Measurements from ENCODE around the gene GALK1.

Gene GALK1

DNA sequence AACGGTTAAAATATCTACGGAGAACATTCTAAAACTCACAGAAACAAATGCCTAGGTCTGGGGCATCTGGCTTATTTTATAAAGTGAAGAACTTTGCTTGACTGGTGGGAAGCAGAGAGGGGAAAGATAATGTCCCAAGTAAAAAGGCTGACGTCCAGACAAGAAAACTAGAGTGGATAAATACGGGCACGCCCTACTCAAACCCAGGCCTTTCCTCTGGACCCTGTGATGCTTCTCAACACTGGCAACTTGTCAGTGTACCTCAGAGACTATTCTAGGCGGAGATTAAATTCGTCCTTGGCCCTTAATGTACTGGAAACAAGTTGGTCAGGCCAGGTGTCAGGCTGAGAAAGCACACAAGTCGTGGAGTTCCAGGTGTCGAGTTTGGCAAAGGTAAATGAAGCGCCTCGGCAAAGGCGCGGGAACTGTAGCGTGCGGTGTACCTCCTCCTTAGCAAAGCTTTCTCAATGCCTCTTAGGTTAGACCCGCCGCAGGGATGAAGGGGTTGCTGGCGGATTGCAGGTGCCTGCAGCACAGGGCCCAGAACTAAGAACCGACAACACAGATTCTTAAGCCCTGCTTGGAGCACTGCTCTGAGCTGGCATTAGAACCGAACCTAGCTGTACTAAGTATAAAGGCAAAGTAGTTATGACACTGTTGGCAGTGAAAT is 18.9 kb upstream of the GALK1 start:
- Histone ChIP-seq H3K4me1 (ENCODE audit: control insufficient read depth, low read length) (peaks cover 62% of the 10 kb centered on the region), H3K79me2 (ENCODE audit: control insufficient read depth, low read length) (peaks cover 57% of the 10 kb centered on the region), H3F3A (ENCODE audit: control insufficient read depth, insufficient read depth) (peaks cover 23% of the 10 kb centered on the region), H3K4me2 (ENCODE audit: low read length) (peak overlapping the region; percentile 95), H3K4me3 (ENCODE audit: low read length) (peak overlapping the region; percentile 95), H3K9me3 (ENCODE audit: control insufficient read depth, insufficient read depth, low read length) (no peaks in the 10 kb centered on the region), H4K20me1 (ENCODE audit: control insufficient read depth, insufficient read depth, low read depth, low read length) (peaks cover 3% of the 10 kb centered on the region), H3K27me3 (ENCODE audit: control insufficient read depth, low read length) (no peaks in the 10 kb centered on the region), H3K27ac (ENCODE audit: low read depth, low read length) (peak overlapping the region; percentile 97), H3K36me3 (ENCODE audit: control insufficient read depth, low read length) (peaks cover 29% of the 10 kb centered on the region), H3K9me2 (replicated peaks; ENCODE audit: control insufficient read depth, low read length) (no peaks in the 10 kb centered on the region)
- TF ChIP-seq, protein P1, sequence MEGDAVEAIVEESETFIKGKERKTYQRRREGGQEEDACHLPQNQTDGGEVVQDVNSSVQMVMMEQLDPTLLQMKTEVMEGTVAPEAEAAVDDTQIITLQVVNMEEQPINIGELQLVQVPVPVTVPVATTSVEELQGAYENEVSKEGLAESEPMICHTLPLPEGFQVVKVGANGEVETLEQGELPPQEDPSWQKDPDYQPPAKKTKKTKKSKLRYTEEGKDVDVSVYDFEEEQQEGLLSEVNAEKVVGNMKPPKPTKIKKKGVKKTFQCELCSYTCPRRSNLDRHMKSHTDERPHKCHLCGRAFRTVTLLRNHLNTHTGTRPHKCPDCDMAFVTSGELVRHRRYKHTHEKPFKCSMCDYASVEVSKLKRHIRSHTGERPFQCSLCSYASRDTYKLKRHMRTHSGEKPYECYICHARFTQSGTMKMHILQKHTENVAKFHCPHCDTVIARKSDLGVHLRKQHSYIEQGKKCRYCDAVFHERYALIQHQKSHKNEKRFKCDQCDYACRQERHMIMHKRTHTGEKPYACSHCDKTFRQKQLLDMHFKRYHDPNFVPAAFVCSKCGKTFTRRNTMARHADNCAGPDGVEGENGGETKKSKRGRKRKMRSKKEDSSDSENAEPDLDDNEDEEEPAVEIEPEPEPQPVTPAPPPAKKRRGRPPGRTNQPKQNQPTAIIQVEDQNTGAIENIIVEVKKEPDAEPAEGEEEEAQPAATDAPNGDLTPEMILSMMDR (IDR thresholded peaks at IDR 0.05; ENCODE audit: low read depth, low read length, poor library complexity, severe bottlenecking) = no peak
- TF ChIP-seq EZH2phosphoT487 (IDR thresholded peaks at IDR 0.05; ENCODE audit: borderline replicate concordance, low read length) = no peak

DNA sequence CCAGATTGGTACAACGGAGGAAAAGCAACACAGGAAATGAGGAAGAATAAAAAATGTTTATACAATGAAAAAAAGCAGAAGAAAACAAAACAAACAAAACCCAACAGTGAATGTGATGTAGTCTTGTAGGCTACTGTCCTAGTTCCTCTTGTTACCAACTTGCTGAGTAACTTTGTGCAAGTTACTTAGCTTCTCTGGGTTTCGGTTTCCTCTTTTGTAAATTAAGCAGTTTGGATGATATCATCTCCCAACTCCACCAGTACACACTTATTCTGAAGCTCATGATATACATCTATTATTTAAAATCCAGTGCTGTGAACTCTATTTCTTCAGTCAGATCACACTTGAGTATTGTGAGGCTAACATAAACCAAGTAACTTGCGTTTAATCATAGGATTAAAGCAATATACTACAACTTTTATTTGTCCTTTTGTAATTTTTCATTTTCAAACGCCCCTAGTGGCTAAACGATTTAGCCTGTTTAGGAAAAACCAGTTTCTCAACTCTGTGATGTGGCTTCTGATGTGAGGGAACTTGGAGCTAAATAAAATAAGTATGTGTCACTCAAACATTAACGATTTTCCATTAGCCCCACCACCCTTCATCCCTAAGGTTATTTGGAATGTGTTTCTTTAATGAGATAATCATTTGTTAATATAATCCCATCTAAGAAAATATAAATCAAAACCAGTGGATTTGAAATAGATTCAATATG is 18.2 kb upstream of the GALK1 start:
- Histone ChIP-seq H3K4me1 (ENCODE audit: control insufficient read depth, low read length) (peaks cover 64% of the 10 kb centered on the region), H3K27ac (ENCODE audit: low read depth, low read length) (peak overlapping the region; percentile 97), H3K79me2 (ENCODE audit: control insufficient read depth, low read length) (peaks cover 58% of the 10 kb centered on the region)

DNA sequence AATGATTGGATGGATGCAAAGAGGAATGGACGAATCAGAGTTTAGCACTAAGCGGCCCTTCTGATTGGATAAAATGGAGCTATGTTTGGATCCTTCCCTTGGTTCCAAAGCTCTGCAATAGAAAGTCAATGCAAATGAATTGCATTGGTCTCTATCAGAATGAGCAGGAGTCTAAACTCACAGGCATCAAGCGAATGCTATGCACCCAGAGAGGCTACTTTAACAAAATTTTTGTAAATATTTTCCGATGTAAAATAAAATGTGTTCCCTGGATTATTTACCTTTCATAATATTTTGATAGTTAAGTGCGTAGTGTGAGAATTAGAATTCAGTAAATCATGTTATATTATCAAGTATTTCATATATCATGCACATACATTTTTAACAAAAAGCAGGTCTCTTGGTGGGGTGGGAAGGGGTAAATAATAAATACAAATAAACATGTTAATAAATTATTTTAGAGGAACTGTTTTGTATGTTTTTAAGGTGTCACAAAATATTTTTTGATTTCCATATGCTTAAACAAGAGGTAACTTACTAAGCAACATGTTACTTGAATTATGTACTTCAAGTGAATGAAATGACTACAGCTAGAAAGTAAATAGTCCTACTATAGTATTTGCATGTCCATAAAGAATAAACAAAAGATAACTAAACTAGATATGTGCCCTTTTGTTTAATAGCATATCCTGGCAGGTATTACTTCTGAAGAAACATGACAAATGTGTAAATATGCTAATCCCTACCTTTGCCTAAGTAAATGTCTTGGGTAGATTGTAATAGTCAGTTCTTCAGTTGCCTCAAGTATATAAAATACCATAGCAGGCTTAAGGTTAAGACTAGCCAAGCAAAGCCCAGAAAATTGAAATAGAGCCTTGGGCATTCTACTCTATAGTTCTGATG is 15.2 kb upstream of the GALK1 start:
- peaks cover 59% of the 10 kb centered on the region for H3F3A ChIP-seq (ENCODE audit: control insufficient read depth, insufficient read depth)
- peak overlapping the region; percentile 57 for H3K27ac ChIP-seq (ENCODE audit: low read depth, low read length)
- H3K4me1 ChIP-seq (ENCODE audit: control insufficient read depth, low read length) = peaks cover 52% of the 10 kb centered on the region
- H4K20me1 ChIP-seq (ENCODE audit: control insufficient read depth, insufficient read depth, low read depth, low read length) = peaks cover 20% of the 10 kb centered on the region
- no peaks in the 10 kb centered on the region for H3K9me3 ChIP-seq (ENCODE audit: control insufficient read depth, insufficient read depth, low read length)
- TF ChIP-seq, protein P1 (IDR thresholded peaks at IDR 0.05; ENCODE audit: low read depth, low read length, poor library complexity, severe bottlenecking) = no peak
- no peak for TF ChIP-seq EZH2phosphoT487 (IDR thresholded peaks at IDR 0.05; ENCODE audit: borderline replicate concordance, low read length)
- peaks cover 43% of the 10 kb centered on the region for H3K36me3 ChIP-seq (ENCODE audit: control insufficient read depth, low read length)
- peak overlapping the region; percentile 46 for H3K4me3 ChIP-seq (ENCODE audit: low read length)
- H3K27me3 ChIP-seq (ENCODE audit: control insufficient read depth, low read length) = no peaks in the 10 kb centered on the region
- peaks cover 42% of the 10 kb centered on the region for H3K79me2 ChIP-seq (ENCODE audit: control insufficient read depth, low read length)
- H3K4me2 ChIP-seq (ENCODE audit: low read length) = peak overlapping the region; percentile 54
- no peaks in the 10 kb centered on the region for H3K9me2 ChIP-seq (replicated peaks; ENCODE audit: control insufficient read depth, low read length)

More for the DNA sequence above, 18.2 kb upstream of the GALK1 start:
- Histone ChIP-seq H3K9me2 (replicated peaks; ENCODE audit: control insufficient read depth, low read length) (no peaks in the 10 kb centered on the region), H3K4me3 (ENCODE audit: low read length) (peak overlapping the region; percentile 95), H3K36me3 (ENCODE audit: control insufficient read depth, low read length) (peaks cover 33% of the 10 kb centered on the region), H3F3A (ENCODE audit: control insufficient read depth, insufficient read depth) (peaks cover 29% of the 10 kb centered on the region), H3K27me3 (ENCODE audit: control insufficient read depth, low read length) (no peaks in the 10 kb centered on the region), H3K4me2 (ENCODE audit: low read length) (peak overlapping the region; percentile 95), H4K20me1 (ENCODE audit: control insufficient read depth, insufficient read depth, low read depth, low read length) (peaks cover 10% of the 10 kb centered on the region), H3K9me3 (ENCODE audit: control insufficient read depth, insufficient read depth, low read length) (no peaks in the 10 kb centered on the region)
- no peak for TF ChIP-seq EZH2phosphoT487 (IDR thresholded peaks at IDR 0.05; ENCODE audit: borderline replicate concordance, low read length)
- TF ChIP-seq, protein P1 (IDR thresholded peaks at IDR 0.05; ENCODE audit: low read depth, low read length, poor library complexity, severe bottlenecking) = peak; percentile 91

Measured in DOHH2 (cell line).